ENCODE data around the gene MGAT4A. TPM values are rescaled to one million over a fixed set of nuclear protein-coding genes. Genes with fewer than 3 reads are reported as not detected.

The MGAT4A gene
- total and polyA plus RNA-seq, 9 of the 15 experiments (the other 6 are each of a cell fraction or from before 2014, with no cell fraction given) = 0.03 to 0.53 (median 0.18) TPM; not detected in 2

- Histone ChIP-seq H3K9me1 (ENCODE audit: control insufficient read depth, insufficient read depth, low read length) (no peaks in the 10 kb centered on the region), H4K20me1 (replicated peaks; ENCODE audit: control insufficient read depth, insufficient read depth, low read length) (no peaks in the 10 kb centered on the region), H3K27me3 (ENCODE audit: control insufficient read depth in 2 of 2, insufficient read depth in 2 of 2, low read length in 2 of 2) (peaks cover 17 to 27% of the 10 kb centered on the region in 2 experiments; a peak in 4 of 5 replicates), H3K9ac (ENCODE audit: insufficient read depth in 1 of 2, low read depth in 2 of 2, low read length in 2 of 2) (no peak overlapping the region), H3K36me3 (ENCODE audit: control insufficient read depth, insufficient read depth, low read length) (no peaks in the 10 kb centered on the region), H2AFZ (ENCODE audit: low read depth, low read length) (no peak overlapping the region), H3K79me2 (ENCODE audit: control insufficient read depth, insufficient read depth, low read length) (no peaks in the 10 kb centered on the region), H3K9me3 (replicated peaks; ENCODE audit: control insufficient read depth, insufficient read depth, low read depth, low read length) (no peaks in the 10 kb centered on the region), H3K4me2 (ENCODE audit: insufficient read depth, low read length) (no peak overlapping the region), H3K4me3 (no peak overlapping the region), H3K27ac (ENCODE audit: extremely low read depth, low read depth, low read length) (no peak overlapping the region), H3K4me1 (replicated peaks in 1 of 2; ENCODE audit: control insufficient read depth in 2 of 2, insufficient read depth in 2 of 2, low read length in 2 of 2) (no peaks in the 10 kb centered on the region; a peak in 1 of 5 replicates)
- DNase-seq (ENCODE audit: extremely low read depth in 1 of 4, low spot score in 3 of 4) = no peak
- BruUV-seq (replicated peaks) = no TSS peak
- intact Hi-C loops (cut with micrococcal nuclease) (no loop called here), in situ Hi-C loops (cut with MboI) (no loop called here)
- FAIRE-seq = no peak
- ChIA-PET CTCF (ENCODE audit: low intra/inter-chr PET ratio) (no interaction called here), POLR2A (interaction anchor here (0.8 kb wide), 1 partner anchor 13 kb away, joined by 4 read pairs; no protein-coding TSS in a partner anchor)
- no peak for ATAC-seq
- TF ChIP-seq FOXA1 (IDR thresholded peaks at IDR 0.05; ENCODE audit: borderline replicate concordance) (no peak), TBP (optimal IDR thresholded peaks at IDR 0.05; ENCODE audit: low read depth, low read length) (no peak), POLR2AphosphoS2 (IDR thresholded peaks at IDR 0.05; ENCODE audit: low read length) (no peak), BRD4 (IDR thresholded peaks at IDR 0.05) (no peak), HBP1 (CRISPR knock-in tag; IDR thresholded peaks at IDR 0.05) (no peak), EHMT2 (IDR thresholded peaks at IDR 0.05) (no peak), NFIC (IDR thresholded peaks at IDR 0.05) (no peak), MCM7 (IDR thresholded peaks at IDR 0.05) (no peak)
- TF ChIP-seq, protein P1, sequence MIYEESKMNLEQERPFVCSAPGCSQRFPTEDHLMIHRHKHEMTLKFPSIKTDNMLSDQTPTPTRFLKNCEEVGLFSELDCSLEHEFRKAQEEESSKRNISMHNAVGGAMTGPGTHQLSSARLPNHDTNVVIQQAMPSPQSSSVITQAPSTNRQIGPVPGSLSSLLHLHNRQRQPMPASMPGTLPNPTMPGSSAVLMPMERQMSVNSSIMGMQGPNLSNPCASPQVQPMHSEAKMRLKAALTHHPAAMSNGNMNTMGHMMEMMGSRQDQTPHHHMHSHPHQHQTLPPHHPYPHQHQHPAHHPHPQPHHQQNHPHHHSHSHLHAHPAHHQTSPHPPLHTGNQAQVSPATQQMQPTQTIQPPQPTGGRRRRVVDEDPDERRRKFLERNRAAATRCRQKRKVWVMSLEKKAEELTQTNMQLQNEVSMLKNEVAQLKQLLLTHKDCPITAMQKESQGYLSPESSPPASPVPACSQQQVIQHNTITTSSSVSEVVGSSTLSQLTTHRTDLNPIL (CRISPR knock-in tag; IDR thresholded peaks at IDR 0.05) = no peak
These were observed 21.4 kb downstream of the MGAT4A start for GRCh38 chr2:98709535-98709934.

Measured in K562 (cell line).